IPS DF 4.7 (cell line): Measurements from ENCODE around the gene PSD.

ENCODE experiments used
- DNase-seq: peaks from one replicate; pipeline ENCODE4 v3.0.0-alpha.2; 2013; ENCODE audit warnings: low spot score; ENCODE audit errors: extremely low read depth

The PSD gene

GRCh38 chr10:102405632-102406031 is 13.0 kb downstream of the PSD start:
- DNase-seq, result no peak

- no peak for DNase-seq
Measured at GRCh38 chr10:102405108-102405571, 13.4 kb downstream of the PSD start.

- no peak for DNase-seq
Measured at GRCh38 chr10:102404361-102405107, 14.1 kb downstream of the PSD start.

- DNase-seq, result no peak
Measured at GRCh38 chr10:102403115-102403514, 15.5 kb downstream of the PSD start.

- no peak for DNase-seq
Measured at GRCh38 chr10:102402512-102402896, 16.1 kb downstream of the PSD start.

GRCh38 chr10:102401735-102402511 is 16.7 kb downstream of the PSD start:
- DNase-seq, result no peak

GRCh38 chr10:102401342-102401654 is 17.3 kb downstream of the PSD start:
- DNase-seq, result no peak

GRCh38 chr10:102400598-102401341 is 17.8 kb downstream of the PSD start:
- no peak for DNase-seq

GRCh38 chr10:102400076-102400475 is 18.5 kb downstream of the PSD start:
- no peak for DNase-seq

GRCh38 chr10:102399217-102400021 is 19.2 kb downstream of the PSD start:
- no peak for DNase-seq

GRCh38 chr10:102398172-102399020 is 20.2 kb downstream of the PSD start:
- DNase-seq, result no peak

GRCh38 chr10:102397222-102398171 is 21.1 kb downstream of the PSD start:
- DNase-seq, result no peak

- DNase-seq, result no peak
Measured at GRCh38 chr10:102396730-102397151, 21.8 kb downstream of the PSD start.

- DNase-seq, result no peak
Measured at GRCh38 chr10:102396317-102396650, 22.3 kb downstream of the PSD start.

GRCh38 chr10:102395400-102396316 is 22.9 kb downstream of the PSD start, which contains the start of gene NFKB2:
NFKB2 (plus strand) TSS chr10:102395705; CDS start chr10:102395960, 255 bp downstream.
- no peak for DNase-seq

GRCh38 chr10:102394801-102395399 is 23.7 kb downstream of the PSD start:
- no peak for DNase-seq

- no peak for DNase-seq
Measured at GRCh38 chr10:102394079-102394800, 24.3 kb downstream of the PSD start.
